ENCODE data around the gene METTL13. TPM values are rescaled to one million over a fixed set of nuclear protein-coding genes. Genes with fewer than 3 reads are reported as not detected.

The METTL13 gene
- total RNA-seq, 1 donor from 2014 or later, result 19.5 TPM

DNA sequence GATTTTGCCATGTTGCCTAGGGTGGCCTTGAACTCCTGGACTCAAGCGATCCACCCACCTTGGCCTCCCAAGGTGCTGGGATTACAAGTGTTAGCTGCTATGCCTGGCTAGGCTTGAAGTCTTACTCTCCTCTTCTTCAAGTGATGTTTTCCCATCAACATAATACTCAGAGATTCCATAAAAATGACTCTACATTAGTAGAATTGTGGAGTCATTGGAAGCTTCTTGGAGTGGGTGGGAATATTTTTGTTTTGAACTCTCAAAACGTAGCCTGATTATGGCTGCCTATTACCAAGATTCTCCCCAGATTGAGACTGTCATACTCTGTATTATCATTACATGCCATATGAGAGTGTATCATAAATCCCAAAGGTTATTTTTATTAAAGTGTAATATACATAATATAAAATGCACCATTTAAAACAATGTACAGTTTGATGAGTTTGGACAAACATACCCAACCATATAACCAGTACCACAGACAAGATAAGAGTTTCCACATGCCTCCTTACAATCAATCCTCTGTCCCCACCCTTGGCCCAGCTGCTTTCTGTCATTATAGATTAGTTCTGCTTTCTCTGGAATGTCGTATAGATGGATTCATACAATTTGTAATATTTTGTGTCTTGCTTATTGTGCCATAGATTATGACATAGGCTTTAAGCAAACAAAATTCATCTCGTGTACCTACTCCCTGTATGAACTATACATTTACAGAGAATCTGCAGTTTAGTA lies 51.8 kb downstream of the METTL13 start:
- Mint-ChIP-seq H3K27ac (no peak overlapping the region), H3K27me3 (ENCODE audit: insufficient read depth, low read depth) (no peaks in the 10 kb centered on the region), H3K9me3 (peaks cover 7% of the 10 kb centered on the region), H3K4me1 (peaks cover 3% of the 10 kb centered on the region), H3K36me3 (no peaks in the 10 kb centered on the region), H3K4me3 (no peak overlapping the region)
- Histone ChIP-seq H3K79me2 (ENCODE audit: low read depth) (no peaks in the 10 kb centered on the region), H3K36me3 (no peaks in the 10 kb centered on the region), H3K27me3 (no peaks in the 10 kb centered on the region), H3K27ac (no peak overlapping the region), H2AFZ (replicated peaks) (no peak overlapping the region), H3K9ac (no peak overlapping the region), H3F3A (ENCODE audit: low read depth) (no peaks in the 10 kb centered on the region), H3K9me3 (ENCODE audit: low read depth) (no peaks in the 10 kb centered on the region), H3K4me1 (no peaks in the 10 kb centered on the region), H4K20me1 (ENCODE audit: low read depth) (no peaks in the 10 kb centered on the region), H3K4me3 (no peak overlapping the region), H3K4me2 (no peak overlapping the region)
- DNase-seq (ENCODE audit: low spot score), result no peak
- TF ChIP-seq CTCF (IDR thresholded peaks at IDR 0.05) (no peak), EZH2 (IDR thresholded peaks at IDR 0.05) (no peak), EZH2phosphoT487 (IDR thresholded peaks at IDR 0.05) (no peak)

DNA sequence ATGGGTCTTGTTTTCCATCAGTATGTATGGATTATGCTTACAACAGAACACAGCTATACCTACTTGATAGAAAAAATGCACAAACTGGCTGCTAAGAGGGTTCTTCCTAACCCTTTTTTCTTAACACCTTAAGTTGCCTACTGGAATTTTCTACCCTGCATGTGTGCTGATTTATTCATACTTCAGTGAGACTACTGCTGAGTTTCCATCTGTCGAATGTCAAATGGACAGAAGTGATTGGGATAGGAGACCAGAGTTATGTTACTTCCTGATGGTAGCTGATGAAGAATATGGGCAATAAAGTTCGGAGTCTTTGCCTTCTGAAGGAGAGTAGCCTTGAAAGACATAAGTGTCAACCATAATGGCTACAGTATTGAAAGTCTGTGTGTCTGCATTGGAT lies 53.4 kb downstream of the METTL13 start:
- no peaks in the 10 kb centered on the region for H3K36me3 Mint-ChIP-seq
- H3K4me3 Mint-ChIP-seq, result no peak overlapping the region
- Histone ChIP-seq H3F3A (ENCODE audit: low read depth) (no peaks in the 10 kb centered on the region), H4K20me1 (ENCODE audit: low read depth) (no peaks in the 10 kb centered on the region), H3K4me3 (no peak overlapping the region), H3K36me3 (no peaks in the 10 kb centered on the region), H3K4me2 (no peak overlapping the region), H3K9ac (no peak overlapping the region), H2AFZ (replicated peaks) (no peak overlapping the region), H3K4me1 (no peaks in the 10 kb centered on the region), H3K9me3 (ENCODE audit: low read depth) (no peaks in the 10 kb centered on the region), H3K79me2 (ENCODE audit: low read depth) (no peaks in the 10 kb centered on the region), H3K27ac (no peak overlapping the region), H3K27me3 (peaks cover 8% of the 10 kb centered on the region)
- no peak for TF ChIP-seq EZH2 (IDR thresholded peaks at IDR 0.05)
- no peak for TF ChIP-seq CTCF (IDR thresholded peaks at IDR 0.05)
- TF ChIP-seq EZH2phosphoT487 (IDR thresholded peaks at IDR 0.05), result no peak
- peaks cover 3% of the 10 kb centered on the region for H3K4me1 Mint-ChIP-seq
- no peak overlapping the region for H3K27ac Mint-ChIP-seq
- H3K9me3 Mint-ChIP-seq, result no peaks in the 10 kb centered on the region
- no peaks in the 10 kb centered on the region for H3K27me3 Mint-ChIP-seq (ENCODE audit: insufficient read depth, low read depth)
- DNase-seq (ENCODE audit: low spot score), result no peak

DNA sequence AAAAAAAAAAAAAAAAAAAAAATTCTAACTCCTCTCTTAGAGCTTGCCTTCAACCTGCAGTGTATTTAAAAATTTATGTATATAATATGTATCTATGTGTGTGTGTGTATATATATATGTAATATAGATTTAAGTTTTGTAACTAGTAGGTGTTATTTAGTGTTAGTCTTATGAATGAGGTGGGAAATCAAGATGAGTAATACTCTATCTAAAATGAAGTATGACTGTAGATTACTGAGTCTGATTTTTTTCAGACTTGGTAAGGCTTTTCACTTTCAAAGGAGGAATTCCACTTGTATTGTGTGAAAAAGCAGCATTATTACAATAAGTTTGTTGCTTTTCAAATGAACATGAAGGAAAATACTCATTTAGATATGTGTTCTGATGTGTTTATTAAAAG lies 54.4 kb downstream of the METTL13 start:
- H3K9me3 Mint-ChIP-seq, result no peaks in the 10 kb centered on the region
- Histone ChIP-seq H3K4me3 (no peak overlapping the region), H3K27me3 (peaks cover 19% of the 10 kb centered on the region), H3K4me2 (no peak overlapping the region), H2AFZ (replicated peaks) (no peak overlapping the region), H3K79me2 (ENCODE audit: low read depth) (no peaks in the 10 kb centered on the region), H3K9ac (no peak overlapping the region), H3K4me1 (no peaks in the 10 kb centered on the region), H3K36me3 (no peaks in the 10 kb centered on the region), H4K20me1 (ENCODE audit: low read depth) (no peaks in the 10 kb centered on the region), H3K9me3 (ENCODE audit: low read depth) (no peaks in the 10 kb centered on the region), H3F3A (ENCODE audit: low read depth) (peaks cover 3% of the 10 kb centered on the region), H3K27ac (no peak overlapping the region)
- H3K27me3 Mint-ChIP-seq (ENCODE audit: insufficient read depth, low read depth), result peaks cover 4% of the 10 kb centered on the region
- TF ChIP-seq CTCF (IDR thresholded peaks at IDR 0.05) (no peak), EZH2 (IDR thresholded peaks at IDR 0.05) (no peak), EZH2phosphoT487 (IDR thresholded peaks at IDR 0.05) (no peak)
- H3K36me3 Mint-ChIP-seq, result no peaks in the 10 kb centered on the region
- no peak for DNase-seq (ENCODE audit: low spot score)
- peaks cover 7% of the 10 kb centered on the region for H3K4me1 Mint-ChIP-seq
- H3K27ac Mint-ChIP-seq, result no peak overlapping the region
- no peak overlapping the region for H3K4me3 Mint-ChIP-seq

Measured in neural progenitor cell (in vitro differentiated cells).